GM12801 (cell line): ENCODE results near the gene PLXNC1.

ENCODE experiments used
- CTCF ChIP-seq: IDR thresholded peaks from one replicate; pipeline ENCODE4 v1.5.1; 2011; ENCODE audit warnings: control low read depth; ENCODE audit not compliant: insufficient read length; ENCODE audit errors: extremely low read depth

PLXNC1 gene

GRCh38 chr12:94203181-94203546 is 54.8 kb downstream of the PLXNC1 start:
- no peak for TF ChIP-seq CTCF

GRCh38 chr12:94203796-94204195 is 55.4 kb downstream of the PLXNC1 start:
- TF ChIP-seq CTCF, result no peak

DNA sequence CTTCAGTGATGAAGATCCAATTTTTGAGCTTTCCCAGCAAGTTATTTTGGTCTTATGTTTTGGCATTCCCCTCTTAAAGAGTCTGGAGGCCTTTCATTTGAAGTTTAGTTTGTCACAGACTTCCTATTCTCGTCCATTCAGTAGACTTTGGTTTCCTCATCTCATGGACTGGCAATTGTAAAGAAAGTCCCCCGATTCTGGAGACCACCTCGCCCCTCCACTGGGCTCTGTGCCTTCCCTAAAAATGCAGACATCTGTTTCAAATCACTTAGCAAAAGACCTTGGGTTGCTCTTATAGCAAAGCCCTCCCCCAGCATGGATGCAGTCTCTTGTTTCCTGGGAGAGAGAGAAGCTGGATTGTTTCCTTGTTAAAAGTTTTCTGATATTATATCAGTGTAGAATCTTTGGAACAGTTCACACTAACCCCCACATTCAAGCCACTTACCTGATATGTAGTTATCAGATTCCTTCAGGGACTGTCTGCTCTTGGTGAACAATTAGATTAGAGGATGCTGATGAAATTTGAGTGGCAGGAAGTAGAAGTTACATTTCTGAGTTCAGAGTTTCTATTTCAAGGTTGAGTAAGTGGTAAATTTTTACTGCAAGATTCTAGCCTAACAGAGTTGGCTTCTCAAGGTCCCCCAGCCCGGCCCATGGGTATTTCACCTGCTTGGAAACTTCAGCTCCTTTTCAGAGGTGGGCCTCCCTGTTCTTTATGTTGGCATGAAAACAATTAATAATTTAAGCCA is 56.3 kb downstream of the PLXNC1 start:
- no peak for TF ChIP-seq CTCF

DNA sequence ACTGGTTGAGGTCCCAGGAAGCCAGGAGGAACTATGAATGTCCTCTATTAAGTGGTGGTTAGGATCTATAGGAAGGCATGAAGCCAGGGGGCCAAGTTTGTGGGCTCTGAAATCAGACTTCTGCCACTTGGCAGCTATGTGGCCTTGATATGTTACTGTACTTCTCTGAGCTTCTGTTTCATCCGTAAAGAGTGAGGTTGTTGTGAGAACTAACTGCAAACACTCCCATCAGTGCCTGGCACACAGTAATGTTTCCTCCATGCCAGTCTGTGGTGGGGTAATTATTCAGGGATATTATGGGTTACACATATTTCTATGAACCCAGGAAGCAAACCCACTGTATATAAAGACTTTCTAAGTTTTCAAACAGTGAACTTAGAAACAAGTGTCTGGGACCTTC is 57.4 kb downstream of the PLXNC1 start:
- no peak for TF ChIP-seq CTCF

DNA sequence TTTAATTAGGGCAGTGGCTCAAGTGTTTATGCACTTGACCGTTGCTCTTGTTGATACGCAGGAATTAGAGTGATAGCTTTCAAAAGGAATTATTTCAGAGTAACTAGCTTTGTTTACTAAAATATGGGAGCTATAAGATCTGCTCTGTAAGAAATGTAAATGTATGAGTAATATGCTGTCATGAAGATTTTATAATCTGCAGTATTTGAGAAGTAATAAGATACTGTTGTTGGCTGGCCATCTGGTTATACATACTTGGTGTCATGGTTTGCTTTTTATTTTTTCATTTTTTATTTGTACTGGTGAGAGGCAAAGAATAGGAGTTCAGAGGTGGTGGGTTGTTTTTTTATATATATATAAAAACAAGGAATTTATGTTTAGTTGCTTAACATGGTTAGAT is 58.5 kb downstream of the PLXNC1 start:
- no peak for TF ChIP-seq CTCF

- no peak for TF ChIP-seq CTCF
Measured at GRCh38 chr12:94207467-94207848, 59.1 kb downstream of the PLXNC1 start.

DNA sequence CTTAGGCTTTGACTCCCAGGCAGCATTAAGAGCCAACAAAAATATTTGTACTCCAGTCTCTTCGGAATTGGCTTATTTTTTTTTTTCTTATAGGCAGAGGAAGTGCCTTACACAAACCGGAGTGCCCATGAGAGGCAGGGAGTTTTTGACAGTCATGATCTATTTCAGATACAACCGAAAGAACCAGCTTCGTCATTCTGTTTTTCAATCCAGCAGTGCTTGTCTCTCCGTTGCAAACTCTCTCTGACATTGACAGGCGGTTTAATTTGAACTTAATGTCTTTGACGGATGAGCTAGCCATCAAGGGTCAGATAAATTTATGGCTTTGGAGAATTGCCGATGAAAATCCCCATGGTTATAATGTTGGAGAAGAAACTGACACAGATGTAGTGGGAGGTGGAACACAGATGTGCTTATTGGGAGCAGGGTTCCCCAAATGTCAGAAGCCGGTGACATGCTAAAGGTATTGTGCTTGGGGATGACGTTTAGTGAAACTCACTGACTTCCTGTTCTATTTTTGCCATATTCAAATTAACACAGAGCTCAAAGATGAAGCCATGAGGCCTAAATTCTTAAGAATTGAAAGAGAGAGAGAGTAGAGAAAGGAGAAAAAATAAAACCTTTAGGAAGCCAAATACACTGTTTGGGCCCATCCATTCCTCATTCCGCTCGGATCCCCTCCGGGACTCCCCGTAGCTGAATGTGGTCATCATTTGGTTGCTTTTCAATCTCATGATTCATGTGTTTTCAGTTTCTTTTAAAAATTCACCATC is 59.7 kb downstream of the PLXNC1 start:
- TF ChIP-seq CTCF, result no peak
